ENCODE data around the gene CYBA. TPM values are rescaled to one million over a fixed set of nuclear protein-coding genes. Genes with fewer than 3 reads are reported as not detected.

CYBA gene
- total RNA-seq, 1 donor = 98.0 TPM

DNA sequence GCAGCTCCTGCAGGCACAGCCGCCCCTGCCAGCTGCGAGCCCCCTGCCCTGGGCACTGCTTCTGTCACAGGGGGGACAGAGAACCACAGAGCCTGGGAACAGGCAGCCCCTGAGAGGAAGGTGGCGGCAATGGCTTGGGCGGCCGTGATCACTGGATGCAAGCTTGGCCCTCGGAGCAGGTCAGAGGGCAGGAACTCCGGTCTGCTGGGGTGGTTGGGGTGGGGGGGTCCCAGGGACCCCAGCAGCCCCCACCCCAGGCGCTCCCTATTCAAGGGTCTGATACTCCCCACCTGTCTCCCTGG, 1.9 kb upstream of the CYBA start:
- TF ChIP-seq, protein P1, sequence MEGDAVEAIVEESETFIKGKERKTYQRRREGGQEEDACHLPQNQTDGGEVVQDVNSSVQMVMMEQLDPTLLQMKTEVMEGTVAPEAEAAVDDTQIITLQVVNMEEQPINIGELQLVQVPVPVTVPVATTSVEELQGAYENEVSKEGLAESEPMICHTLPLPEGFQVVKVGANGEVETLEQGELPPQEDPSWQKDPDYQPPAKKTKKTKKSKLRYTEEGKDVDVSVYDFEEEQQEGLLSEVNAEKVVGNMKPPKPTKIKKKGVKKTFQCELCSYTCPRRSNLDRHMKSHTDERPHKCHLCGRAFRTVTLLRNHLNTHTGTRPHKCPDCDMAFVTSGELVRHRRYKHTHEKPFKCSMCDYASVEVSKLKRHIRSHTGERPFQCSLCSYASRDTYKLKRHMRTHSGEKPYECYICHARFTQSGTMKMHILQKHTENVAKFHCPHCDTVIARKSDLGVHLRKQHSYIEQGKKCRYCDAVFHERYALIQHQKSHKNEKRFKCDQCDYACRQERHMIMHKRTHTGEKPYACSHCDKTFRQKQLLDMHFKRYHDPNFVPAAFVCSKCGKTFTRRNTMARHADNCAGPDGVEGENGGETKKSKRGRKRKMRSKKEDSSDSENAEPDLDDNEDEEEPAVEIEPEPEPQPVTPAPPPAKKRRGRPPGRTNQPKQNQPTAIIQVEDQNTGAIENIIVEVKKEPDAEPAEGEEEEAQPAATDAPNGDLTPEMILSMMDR (IDR thresholded peaks at IDR 0.05; ENCODE audit: insufficient read depth, low read length) = no peak
- no peak overlapping the region for H3K4me3 ChIP-seq (ENCODE audit: low read depth, low read length)
- no peak for DNase-seq (ENCODE audit: low read depth)

DNA sequence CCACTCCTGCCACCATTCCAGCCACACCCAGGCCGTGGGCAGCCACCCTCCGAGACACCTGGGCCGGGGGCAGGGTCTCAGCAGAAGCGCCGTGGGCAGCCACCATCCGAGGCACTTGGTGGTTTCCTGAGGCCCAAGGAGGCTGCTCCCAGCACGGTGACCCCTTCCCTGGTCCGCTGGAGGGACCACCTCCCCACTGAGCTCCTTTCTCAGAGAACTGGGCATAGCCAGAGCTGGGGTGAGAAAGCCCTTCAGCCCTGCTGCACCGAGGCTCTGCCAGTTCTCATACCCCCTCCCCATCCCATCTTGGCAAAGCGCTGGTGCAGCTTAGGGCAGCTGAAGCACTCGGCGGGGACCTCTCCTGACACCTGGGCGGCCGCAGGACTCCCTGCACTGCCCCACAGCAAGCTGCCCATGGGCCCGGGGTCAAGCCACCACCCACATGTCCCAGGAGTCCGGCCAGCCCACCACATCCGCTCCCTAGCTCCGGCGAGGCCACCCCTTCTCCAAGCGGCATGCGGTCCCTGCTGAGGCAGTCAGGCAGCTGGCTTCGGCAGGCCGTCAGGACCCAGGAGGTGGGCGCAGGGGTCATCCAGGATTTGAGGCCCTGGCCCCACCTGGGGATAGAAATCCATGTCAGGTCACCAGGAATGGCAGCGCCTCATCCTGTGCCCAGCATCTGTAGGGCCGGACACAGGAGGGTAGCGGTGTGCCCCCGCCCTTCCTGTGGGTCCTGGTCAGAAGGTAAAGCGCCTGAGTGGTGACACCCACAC, 1.3 kb upstream of the CYBA start:
- TF ChIP-seq, protein P1 (IDR thresholded peaks at IDR 0.05; ENCODE audit: insufficient read depth, low read length) = no peak
- DNase-seq (ENCODE audit: low read depth) = no peak
- no peak overlapping the region for H3K4me3 ChIP-seq (ENCODE audit: low read depth, low read length)

DNA sequence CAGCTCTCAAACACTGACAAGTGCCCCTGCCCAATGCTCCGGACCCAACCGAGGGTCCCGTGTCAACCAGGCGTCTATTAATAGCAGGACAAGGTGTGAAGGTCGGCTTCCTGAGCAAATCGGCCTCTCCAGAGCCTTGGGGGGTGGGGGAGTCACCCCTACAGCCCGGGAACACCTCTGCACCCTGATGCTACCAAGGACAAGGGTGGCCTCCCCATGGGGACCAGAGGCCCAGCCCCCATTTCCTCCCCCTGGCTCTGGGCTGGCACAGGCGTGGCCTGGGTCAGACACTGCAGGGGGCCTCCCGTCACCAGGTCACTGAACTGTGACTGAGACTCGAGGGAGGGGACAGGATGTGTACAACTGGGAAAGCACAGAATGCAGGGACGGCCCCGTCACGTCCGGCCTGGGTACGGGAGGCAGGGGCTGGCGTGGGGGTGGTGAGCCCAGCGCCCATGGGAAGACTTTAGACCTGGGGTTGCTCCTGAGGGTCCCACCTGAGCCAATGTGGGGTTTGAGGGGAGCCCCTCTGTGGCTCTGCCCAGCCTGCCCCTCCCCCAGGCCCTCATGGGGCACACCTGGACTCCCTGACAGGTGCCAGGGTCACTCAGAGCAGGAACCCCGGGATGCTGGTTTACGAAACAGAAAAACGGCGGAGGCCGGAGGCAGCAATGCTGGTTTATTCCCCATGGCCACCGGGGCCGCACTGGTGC, 579 bp upstream of the CYBA start:
- TF ChIP-seq, protein P1 (IDR thresholded peaks at IDR 0.05; ENCODE audit: insufficient read depth, low read length) = no peak
- peak overlapping the region; percentile 77 for H3K4me3 ChIP-seq (ENCODE audit: low read depth, low read length)
- no peak for DNase-seq (ENCODE audit: low read depth)

DNA sequence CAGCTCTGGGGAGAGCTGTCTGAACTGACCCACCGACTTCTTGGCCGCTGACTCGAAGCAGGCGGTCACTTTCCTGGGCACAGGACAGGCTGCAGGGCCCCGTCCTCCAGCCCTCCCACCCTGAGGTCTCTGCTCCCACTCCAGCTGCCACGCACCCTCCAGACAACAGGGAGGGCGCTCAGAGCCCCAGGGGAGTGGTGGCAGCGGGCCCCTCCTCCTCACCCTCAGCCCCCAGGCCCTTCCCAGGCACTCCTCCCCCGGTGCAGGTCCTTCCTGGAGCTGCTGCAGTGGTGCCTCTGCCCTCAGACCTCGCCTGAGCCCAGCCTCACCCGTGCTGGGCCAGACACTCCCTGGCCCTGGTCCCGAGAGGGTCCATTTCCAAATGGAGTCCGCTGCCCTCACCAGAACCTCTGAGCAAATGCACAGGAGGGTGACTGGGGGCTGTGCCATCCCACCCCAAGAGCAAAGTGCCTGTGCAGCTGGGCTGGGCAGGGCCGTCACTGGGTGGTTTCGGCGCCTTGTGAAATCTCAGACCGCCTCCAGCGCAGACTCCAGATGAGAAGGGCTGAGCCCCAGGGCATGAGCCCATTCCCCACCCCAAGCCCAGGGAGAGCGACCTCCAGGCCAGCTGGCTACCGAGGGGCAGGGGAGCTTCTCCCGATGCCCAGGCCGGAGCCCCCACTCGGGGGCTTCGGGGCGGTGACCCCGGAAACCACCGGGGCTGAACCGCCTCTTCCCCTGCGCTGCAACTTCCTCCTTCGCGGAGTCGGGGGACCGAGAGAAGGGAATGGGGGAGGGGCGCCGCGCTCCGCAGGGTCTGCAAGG, 717 bp downstream of the CYBA start:
- H3K4me3 ChIP-seq (ENCODE audit: low read depth, low read length) = peak overlapping the region; percentile 77
- DNase-seq (ENCODE audit: low read depth) = no peak

DNA sequence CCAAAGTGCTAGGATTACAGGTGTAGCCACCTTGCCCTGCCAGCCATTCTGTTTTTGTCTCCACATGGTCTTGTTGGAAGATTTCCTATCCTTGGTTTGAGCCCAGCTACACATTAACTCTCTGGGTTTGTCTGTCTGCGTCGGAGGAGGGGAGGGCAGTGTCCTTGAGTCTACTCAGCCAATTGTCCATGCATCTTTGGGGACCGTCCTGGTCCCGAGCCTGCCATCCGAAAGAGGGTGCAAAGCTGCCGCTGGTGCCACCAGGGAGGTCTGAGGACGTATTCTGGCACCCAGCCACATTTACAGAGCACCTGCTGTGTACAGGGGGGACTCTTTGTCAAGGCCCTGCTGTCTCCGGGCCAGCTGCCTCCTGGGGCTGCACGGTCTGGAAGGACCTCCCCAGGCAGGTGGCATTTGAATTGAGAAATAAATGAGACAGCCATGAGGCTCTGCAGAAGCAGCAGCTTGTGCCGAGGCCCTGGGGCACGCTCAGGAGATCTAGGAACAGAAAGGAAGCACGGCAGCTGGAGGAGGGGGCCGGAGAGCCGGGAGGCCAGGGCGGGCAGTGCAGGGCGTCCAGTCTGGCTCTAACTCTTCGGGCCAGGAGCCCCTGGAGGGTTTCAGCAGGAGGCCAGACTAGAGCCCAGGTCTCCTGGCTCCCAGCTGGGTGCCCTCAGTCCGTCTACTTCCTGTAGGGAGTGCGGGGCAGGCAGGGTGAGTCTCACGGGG, 1.5 kb downstream of the CYBA start:
- TF ChIP-seq, protein P1 (IDR thresholded peaks at IDR 0.05; ENCODE audit: insufficient read depth, low read length) = no peak
- H3K4me3 ChIP-seq (ENCODE audit: low read depth, low read length) = no peak overlapping the region

More for the DNA sequence above, 717 bp downstream of the CYBA start:
- TF ChIP-seq, protein P1 (IDR thresholded peaks at IDR 0.05; ENCODE audit: insufficient read depth, low read length) = no peak

More for the DNA sequence above, 1.5 kb downstream of the CYBA start:
- DNase-seq (ENCODE audit: low read depth) = no peak

All from fibroblast of the aortic adventitia (primary cell).